SK-N-SH treated with all-trans-retinoic acid at 6 μM for 48 hours (cell line): ENCODE data around the gene RBM17.

Experiments
- ATAC-seq: fragments of 200-7000 bp; cut with Tn5 transposase; 3 replicates; pipeline ENCODE4 v1.9.1; 2020; ENCODE audit warnings: mild to moderate bottlenecking, moderate library complexity
- ARNTL ChIP-seq: fragments of 450-650 bp; formaldehyde crosslinking; IDR thresholded peaks from 2 replicates; pipeline ENCODE4 v1.5.0; 2020; ENCODE audit warnings: low read depth, mild to moderate bottlenecking, moderate library complexity, borderline replicate concordance
- BACH2 ChIP-seq: fragments of 250-450 bp; sonication (Bioruptor Pico); IDR thresholded peaks from 2 replicates; pipeline ENCODE4 v1.9.0; 2021; ENCODE audit warnings: mild to moderate bottlenecking, borderline replicate concordance
- CREB5 ChIP-seq: fragments of 250-450 bp; sonication (Bioruptor Pico); IDR thresholded peaks from 2 replicates; pipeline ENCODE4 v1.5.1; 2020; ENCODE audit warnings: low read depth, mild to moderate bottlenecking, moderate library complexity
- CSDC2 ChIP-seq: fragments of 250-450 bp; sonication (Bioruptor Pico); IDR thresholded peaks from 2 replicates; pipeline ENCODE4 v1.5.0; 2020; ENCODE audit warnings: mild to moderate bottlenecking, moderate library complexity
- ESRRG ChIP-seq: fragments of 250-450 bp; sonication (Bioruptor Pico); IDR thresholded peaks from 2 replicates; pipeline ENCODE4 v1.6.1; 2021; ENCODE audit warnings: mild to moderate bottlenecking
- GLIS3 ChIP-seq: fragments of 250-450 bp; sonication (Bioruptor Pico); IDR thresholded peaks from 2 replicates; pipeline ENCODE4 v1.5.0; 2020; ENCODE audit warnings: mild to moderate bottlenecking, moderate library complexity
- ISL1 ChIP-seq: fragments of 250-450 bp; sonication (Bioruptor Pico); IDR thresholded peaks from 2 replicates; pipeline ENCODE4 v2.1.2; 2022; ENCODE audit warnings: mild to moderate bottlenecking, moderate library complexity
- OSR1 ChIP-seq: fragments of 250-450 bp; sonication (Bioruptor Pico); IDR thresholded peaks from 2 replicates; pipeline ENCODE4 v1.8.0; 2022; ENCODE audit warnings: moderate library complexity, mild to moderate bottlenecking, inconsistent platforms
- PATZ1 ChIP-seq: fragments of 250-450 bp; sonication (Bioruptor Pico); IDR thresholded peaks from 2 replicates; pipeline ENCODE4 v1.8.0; 2020; ENCODE audit warnings: mild to moderate bottlenecking, moderate library complexity, borderline replicate concordance
- POU6F1 ChIP-seq: fragments of 250-450 bp; sonication (Bioruptor Pico); IDR thresholded peaks from 2 replicates; pipeline ENCODE4 v1.8.0; 2021; ENCODE audit warnings: low read depth, mild to moderate bottlenecking, moderate library complexity, borderline replicate concordance
- PPARA ChIP-seq: fragments of 250-450 bp; sonication (Bioruptor Pico); IDR thresholded peaks from 2 replicates; pipeline ENCODE4 v1.5.0; 2020; ENCODE audit warnings: mild to moderate bottlenecking, borderline replicate concordance
- RARB ChIP-seq: fragments of 250-450 bp; sonication (Bioruptor Pico); IDR thresholded peaks from 2 replicates; pipeline ENCODE4 v1.8.0; 2021; ENCODE audit warnings: mild to moderate bottlenecking, moderate library complexity
- SNAI2 ChIP-seq: fragments of 250-450 bp; sonication (Bioruptor Pico); IDR thresholded peaks from 2 replicates; pipeline ENCODE4 v1.5.0; 2020; ENCODE audit warnings: mild to moderate bottlenecking, moderate library complexity
- TCF4 ChIP-seq: fragments of 250-450 bp; sonication (Bioruptor Pico); IDR thresholded peaks from 2 replicates; pipeline ENCODE4 v1.8.0; 2021; ENCODE audit warnings: mild to moderate bottlenecking, moderate library complexity, borderline replicate concordance
- TOX ChIP-seq: fragments of 250-450 bp; sonication (Bioruptor Pico); IDR thresholded peaks from 2 replicates; pipeline ENCODE4 v1.8.0; 2021; ENCODE audit warnings: mild to moderate bottlenecking, moderate library complexity, borderline replicate concordance
- TSHZ2 ChIP-seq: fragments of 250-450 bp; sonication (Bioruptor Pico); IDR thresholded peaks from 2 replicates; pipeline ENCODE4 v1.5.0; 2020; ENCODE audit warnings: mild to moderate bottlenecking, moderate library complexity
- ZC3H10 ChIP-seq: fragments of 250-450 bp; sonication (Bioruptor Pico); IDR thresholded peaks from 2 replicates; pipeline ENCODE4 v1.5.1; 2021; ENCODE audit warnings: mild to moderate bottlenecking, moderate library complexity
- ZFP3 ChIP-seq: fragments of 250-450 bp; sonication (Bioruptor Pico); IDR thresholded peaks from 2 replicates; pipeline ENCODE4 v1.5.0; 2020; ENCODE audit warnings: mild to moderate bottlenecking, moderate library complexity
- ZFP30 ChIP-seq: fragments of 450-650 bp; formaldehyde crosslinking; IDR thresholded peaks from 2 replicates; pipeline ENCODE4 v1.5.0; 2022; ENCODE audit warnings: mild to moderate bottlenecking, moderate library complexity
- ZNF565 ChIP-seq: fragments of 450-650 bp; formaldehyde crosslinking; conservative IDR thresholded peaks from 2 replicates; pipeline ENCODE4 v1.5.0; 2020; ENCODE audit warnings: low read depth, mild to moderate bottlenecking, moderate library complexity
- ZNF70 ChIP-seq: fragments of 450-650 bp; formaldehyde crosslinking; IDR thresholded peaks from 2 replicates; pipeline ENCODE4 v1.5.0; 2020; ENCODE audit warnings: mild to moderate bottlenecking, moderate library complexity
- ZNF8 ChIP-seq: fragments of 450-650 bp; formaldehyde crosslinking; IDR thresholded peaks from 2 replicates; pipeline ENCODE4 v1.5.0; 2020; ENCODE audit warnings: mild to moderate bottlenecking, moderate library complexity

RBM17 gene

GRCh38 chr10:6045878-6046772 is 42.7 kb upstream of the RBM17 start:
- ATAC-seq, result no peak
- TF ChIP-seq SNAI2 (CRISPR knock-in tag), result no peak
- TF ChIP-seq ZFP30 (CRISPR knock-in tag), result no peak
- TF ChIP-seq ZNF565 (CRISPR knock-in tag), result no peak
- TF ChIP-seq ZNF70, result no peak
- TF ChIP-seq CSDC2, result no peak
- TF ChIP-seq ZNF8 (CRISPR knock-in tag), result no peak
- no peak for TF ChIP-seq TCF4 (CRISPR knock-in tag)
- TF ChIP-seq ARNTL (CRISPR knock-in tag), result no peak
- no peak for TF ChIP-seq TSHZ2 (CRISPR knock-in tag)
- TF ChIP-seq ZC3H10 (CRISPR knock-in tag), result no peak
- no peak for TF ChIP-seq ISL1 (CRISPR knock-in tag)
- no peak for TF ChIP-seq RARB
- no peak for TF ChIP-seq OSR1 (CRISPR knock-in tag)
- no peak for TF ChIP-seq CREB5 (CRISPR knock-in tag)
- TF ChIP-seq PATZ1 (CRISPR knock-in tag), result no peak
- no peak for TF ChIP-seq ESRRG (CRISPR knock-in tag)
- TF ChIP-seq GLIS3 (CRISPR knock-in tag), result no peak
- TF ChIP-seq, all 23 proteins: peak for 0

GRCh38 chr10:6046773-6047611 is 41.8 kb upstream of the RBM17 start:
- ATAC-seq, result no peak

GRCh38 chr10:6047847-6048246 is 41.0 kb upstream of the RBM17 start:
- TF ChIP-seq ZC3H10 (CRISPR knock-in tag) (no peak), ESRRG (CRISPR knock-in tag) (no peak), CREB5 (CRISPR knock-in tag) (no peak), BACH2 (CRISPR knock-in tag) (no peak), ZFP3 (CRISPR knock-in tag) (no peak), PPARA (CRISPR knock-in tag) (no peak), ZNF8 (CRISPR knock-in tag) (no peak), SNAI2 (CRISPR knock-in tag) (no peak), GLIS3 (CRISPR knock-in tag) (no peak), TOX (CRISPR knock-in tag) (no peak), POU6F1 (no peak), ZNF70 (no peak), ISL1 (CRISPR knock-in tag) (no peak), ARNTL (CRISPR knock-in tag) (no peak), ZFP30 (CRISPR knock-in tag) (no peak), CSDC2 (no peak), OSR1 (CRISPR knock-in tag) (no peak)
- TF ChIP-seq, all 23 proteins: peak for 0
- no peak for ATAC-seq

More at GRCh38 chr10:6046773-6047611, 41.8 kb upstream of the RBM17 start:
- TF ChIP-seq ARNTL (CRISPR knock-in tag), result no peak
